Left lung (tissue), 10 donors: ENCODE data around the gene TMC8. TPM values are rescaled to one million over a fixed set of nuclear protein-coding genes. Genes with fewer than 3 reads are reported as not detected.

Experiments used
- ATAC-seq: fragments of 200-7000 bp; cut with Tn5 transposase; one replicate; pipeline ENCODE4 v1.9.1; 2020; ENCODE audit warnings: moderate library complexity
- DNase-seq, 4 donors: peaks; one replicate each; pipeline ENCODE4 v3.0.0-alpha.2; 2013 to 2020
- H3K27ac ChIP-seq, 2 donors: fragments of 200-600 bp; sonication (generic) in 1 of 2; one replicate each; pipeline versions ENCODE4 v1.5.0 to v1.8.0; 2020 to 2021
- H3K27me3 ChIP-seq, 2 donors: fragments of 200-600 bp; sonication (generic) in 1 of 2; one replicate each; pipeline versions ENCODE4 v1.5.0 to v1.8.0; 2020 to 2021
- H3K36me3 ChIP-seq, 2 donors: fragments of 200-600 bp; sonication (generic) in 1 of 2; one replicate each; pipeline versions ENCODE4 v1.5.0 to v1.8.0; 2020 to 2021
- H3K4me1 ChIP-seq, 2 donors: fragments of 200-600 bp; one replicate each; pipeline ENCODE4 v1.8.0; 2021
- H3K4me3 ChIP-seq, 2 donors: fragments of 200-600 bp; sonication (generic) in 1 of 2; one replicate each; pipeline versions ENCODE4 v1.5.0 to v1.8.0; 2020 to 2021; ENCODE audit warnings: mild to moderate bottlenecking in 1 of 2
- H3K9me3 ChIP-seq, 2 donors: fragments of 200-600 bp; sonication (generic) in 1 of 2; one replicate each; pipeline versions ENCODE4 v1.5.0 to v1.8.0; 2020 to 2021
- intact Hi-C, 2 donors: fragments of 100-400 bp; cut with DNase I; formaldehyde crosslinking; loops; one replicate each; pipeline versions ENCODE4 v1.11.2 to v1.14.2; 2022
- polyA plus RNA-seq, 6 donors: library from polyadenylated mRNA; unstranded; fragments of 120-200 nt; gene quantifications; one replicate each; pipeline ENCODE4 v1.2.1, GENCODE V29; 2013; ENCODE audit not compliant: insufficient read length in 6 of 6
- total RNA-seq, 2 donors: library from RNA; stranded (reverse); fragmentation: NEBNext Ultra II Directional; extraction: Animal tissue kit (Norgen Biotek cat#: 25700); gene quantifications; one replicate each; pipeline ENCODE4 v1.2.1, GENCODE V29; 2021
- TF ChIP-seq, protein P1 (sequence below), 2 donors: fragments of 200-600 bp; sonication (generic) in 1 of 2; IDR thresholded peaks; one replicate each; pipeline versions ENCODE4 v1.5.0 to v1.8.0; 2021; ENCODE audit warnings: antibody characterized with exemption in 2 of 2
- donor health status: DM: no; HTN: yes; CAD: no.
- donor health status: DM: no; HTN: no; CAD: no.

Gene TMC8
- total and polyA plus RNA-seq, 8 donors = 4.1 to 37.3 (median 5.9) TPM

DNA sequence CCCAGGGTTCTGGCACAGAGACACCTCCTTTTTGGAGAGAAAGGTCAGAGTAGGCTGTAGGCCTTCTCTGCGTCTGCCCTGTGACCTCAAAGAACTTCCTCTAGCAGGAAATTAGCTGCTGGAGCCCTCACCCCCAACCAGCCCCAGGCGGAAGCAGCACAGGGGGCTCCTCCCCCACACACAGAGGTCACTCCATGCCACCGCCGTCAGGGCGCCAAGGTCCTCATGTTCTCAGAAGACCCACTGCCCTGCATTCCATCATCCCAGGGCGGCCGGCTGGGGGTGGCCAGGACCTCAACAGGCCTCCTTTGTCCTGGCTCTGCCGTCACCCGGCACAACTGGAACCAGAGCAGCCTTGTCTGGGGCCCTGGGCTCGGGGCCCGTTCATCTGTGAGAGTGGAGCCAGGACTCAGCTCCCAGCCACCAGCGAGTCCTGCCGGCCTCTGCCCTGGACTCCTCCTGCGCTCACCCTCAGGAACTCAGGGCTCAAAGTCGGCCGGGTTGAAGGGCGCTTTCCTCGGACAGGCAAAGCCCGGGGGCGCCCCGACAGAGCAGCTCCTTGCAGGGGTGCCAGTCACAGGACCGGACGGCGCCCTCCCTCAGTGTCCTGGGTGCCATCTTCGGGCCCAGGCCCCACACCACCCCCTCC, 3.2 kb upstream of the TMC8 start:
- Histone ChIP-seq H3K27ac (peak overlapping the region; percentile 90 to 93), H3K4me3 (peak overlapping the region; percentile 60 to 94), H3K36me3 (peaks cover 0 to 43% of the 10 kb centered on the region in 2 donors), H3K9me3 (no peaks in the 10 kb centered on the region), H3K27me3 (peaks cover 0 to 12% of the 10 kb centered on the region in 2 donors), H3K4me1 (peaks cover 30 to 88% of the 10 kb centered on the region in 2 donors)
- intact Hi-C loops = no loop called here
- ATAC-seq = peak; percentile 31
- TF ChIP-seq, protein P1, sequence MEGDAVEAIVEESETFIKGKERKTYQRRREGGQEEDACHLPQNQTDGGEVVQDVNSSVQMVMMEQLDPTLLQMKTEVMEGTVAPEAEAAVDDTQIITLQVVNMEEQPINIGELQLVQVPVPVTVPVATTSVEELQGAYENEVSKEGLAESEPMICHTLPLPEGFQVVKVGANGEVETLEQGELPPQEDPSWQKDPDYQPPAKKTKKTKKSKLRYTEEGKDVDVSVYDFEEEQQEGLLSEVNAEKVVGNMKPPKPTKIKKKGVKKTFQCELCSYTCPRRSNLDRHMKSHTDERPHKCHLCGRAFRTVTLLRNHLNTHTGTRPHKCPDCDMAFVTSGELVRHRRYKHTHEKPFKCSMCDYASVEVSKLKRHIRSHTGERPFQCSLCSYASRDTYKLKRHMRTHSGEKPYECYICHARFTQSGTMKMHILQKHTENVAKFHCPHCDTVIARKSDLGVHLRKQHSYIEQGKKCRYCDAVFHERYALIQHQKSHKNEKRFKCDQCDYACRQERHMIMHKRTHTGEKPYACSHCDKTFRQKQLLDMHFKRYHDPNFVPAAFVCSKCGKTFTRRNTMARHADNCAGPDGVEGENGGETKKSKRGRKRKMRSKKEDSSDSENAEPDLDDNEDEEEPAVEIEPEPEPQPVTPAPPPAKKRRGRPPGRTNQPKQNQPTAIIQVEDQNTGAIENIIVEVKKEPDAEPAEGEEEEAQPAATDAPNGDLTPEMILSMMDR (IDR thresholded peaks at IDR 0.05) = no peak
- peak in 2 of 4 donors; percentile 88 to 94 for DNase-seq

DNA sequence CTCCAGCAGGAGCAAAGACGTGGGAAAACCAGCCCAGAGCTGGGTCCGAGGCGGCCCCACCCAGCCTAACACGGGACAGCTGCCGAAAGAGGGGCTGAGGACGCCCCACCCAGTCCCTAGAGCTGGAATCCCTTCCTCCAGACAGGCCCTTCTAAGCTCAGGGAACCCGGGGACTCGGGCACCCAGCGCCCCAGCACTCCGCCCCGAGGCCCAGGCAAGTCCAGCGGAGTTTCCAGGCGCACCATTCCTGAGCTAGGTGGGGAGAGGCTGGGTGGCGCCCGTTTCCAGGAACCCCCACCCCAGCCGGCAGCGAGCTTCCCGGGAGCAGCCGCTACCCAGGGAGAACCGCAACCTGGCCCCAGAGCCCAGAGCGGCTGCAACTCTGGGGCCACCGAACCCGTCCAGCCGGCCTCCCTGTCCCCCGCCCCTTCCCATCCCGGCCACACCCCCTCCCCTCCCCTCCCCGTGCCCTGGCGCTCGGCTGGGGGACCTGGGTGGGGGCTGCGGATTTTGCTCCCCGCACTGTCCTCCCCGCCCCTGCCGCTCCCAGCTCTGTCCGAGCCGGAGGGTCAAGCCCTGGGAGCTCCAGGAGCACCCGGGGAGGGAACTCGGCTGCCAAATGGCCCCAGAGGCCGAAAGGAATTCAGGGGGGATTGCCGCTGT, 2.6 kb upstream of the TMC8 start:
- intact Hi-C loops = no loop called here
- peak overlapping the region; percentile 90 to 93 for H3K27ac ChIP-seq
- TF ChIP-seq, protein P1 (IDR thresholded peaks at IDR 0.05) = no peak
- H3K27me3 ChIP-seq = peaks cover 0 to 12% of the 10 kb centered on the region in 2 donors
- peak overlapping the region; percentile 60 to 94 for H3K4me3 ChIP-seq
- ATAC-seq = peak; percentile 63
- no peaks in the 10 kb centered on the region for H3K9me3 ChIP-seq
- peak in 2 of 4 donors; percentile 59 to 88 for DNase-seq
- peaks cover 0 to 37% of the 10 kb centered on the region in 2 donors for H3K36me3 ChIP-seq
- peaks cover 30 to 88% of the 10 kb centered on the region in 2 donors for H3K4me1 ChIP-seq

DNA sequence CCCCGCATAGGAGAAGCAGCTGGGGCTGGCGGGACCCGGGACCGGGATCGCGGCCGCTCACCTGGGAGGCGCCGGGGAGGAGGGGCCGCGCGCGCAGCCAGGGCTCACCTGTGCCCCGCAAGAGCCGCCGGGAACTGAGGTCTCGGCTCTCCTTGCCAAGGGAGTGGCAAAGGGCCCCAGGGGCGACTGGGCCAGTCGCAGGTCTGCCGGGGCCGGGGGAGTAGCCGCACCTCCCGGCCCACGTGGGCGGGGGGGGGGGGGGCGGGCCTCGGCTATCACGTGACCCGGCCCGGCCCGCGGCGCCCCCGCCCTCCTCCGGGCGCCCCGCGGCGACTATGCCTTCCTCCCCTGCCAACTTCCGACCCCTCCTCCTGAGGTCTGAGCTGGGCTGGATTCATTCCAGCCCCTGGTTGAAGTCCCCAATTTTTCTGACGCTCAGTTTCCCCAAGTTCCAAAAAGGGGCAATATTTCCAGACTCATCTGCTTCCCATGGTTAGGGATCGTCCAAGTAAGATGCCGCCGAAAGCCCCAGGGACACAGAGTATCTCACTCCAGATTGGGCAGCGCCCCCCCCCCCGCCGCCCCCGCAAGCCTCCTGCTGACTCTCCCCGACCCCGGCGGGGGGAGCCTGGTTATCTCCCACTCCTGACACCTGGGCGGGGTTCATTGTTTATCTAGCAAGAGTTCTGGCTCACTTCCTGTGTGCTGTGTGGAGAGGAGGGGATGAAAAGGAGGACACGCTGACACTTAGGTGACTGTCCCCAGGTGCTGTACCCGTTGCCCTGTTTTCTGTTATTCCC, 1.8 kb upstream of the TMC8 start, which contains the start of gene TMC6:
TSS of gene TMC6 (minus strand) at position 205 of the 800 bp plus-strand sequence. CDS start 1,923 bp downstream, outside the sequence.
- TF ChIP-seq, protein P1 (IDR thresholded peaks at IDR 0.05) = no peak
- Histone ChIP-seq H3K36me3 (peaks cover 0 to 29% of the 10 kb centered on the region in 2 donors), H3K9me3 (no peaks in the 10 kb centered on the region), H3K4me1 (peaks cover 30 to 95% of the 10 kb centered on the region in 2 donors), H3K27me3 (peaks cover 0 to 12% of the 10 kb centered on the region in 2 donors), H3K4me3 (peak within 1 kb of the TSS; percentile 60 to 94), H3K27ac (peak within 1 kb of the TSS; percentile 90 to 93)
- intact Hi-C loops = no loop called here
- ATAC-seq (peak; percentile 78), DNase-seq (peak in 3 of 4 donors; percentile 72 to 91 (median 83))

- Histone ChIP-seq H3K27me3 (peaks cover 0 to 12% of the 10 kb centered on the region in 2 donors), H3K36me3 (peaks cover 0 to 23% of the 10 kb centered on the region in 2 donors), H3K9me3 (no peaks in the 10 kb centered on the region), H3K4me1 (peaks cover 30 to 95% of the 10 kb centered on the region in 2 donors), H3K4me3 (peak overlapping the region in 1 of 2 donors; percentile 94), H3K27ac (peak overlapping the region; percentile 90 to 93)
- DNase-seq (peak in 1 of 4 donors; percentile 68), ATAC-seq (no peak)
- intact Hi-C loops = no loop called here
- TF ChIP-seq, protein P1 (IDR thresholded peaks at IDR 0.05) = no peak
These were observed 1.1 kb upstream of the TMC8 start for GRCh38 chr17:78129351-78130089.
